ENCODE results near the gene ELFN1. TPM values are rescaled to one million over a fixed set of nuclear protein-coding genes. Genes with fewer than 3 reads are reported as not detected.

ELFN1 gene
- total RNA-seq, 1 donor from 2014 or later = under 0.01 TPM

GRCh38 chr7:1665549-1666316 lies 4.3 kb upstream of the ELFN1 start:
- Histone ChIP-seq H3K4me3 (ENCODE audit: low read depth, low read length) (peak overlapping the region; percentile 10), H3K36me3 (ENCODE audit: control insufficient read depth, insufficient read depth, low read length) (no peaks in the 10 kb centered on the region), H3K27me3 (ENCODE audit: control insufficient read depth, insufficient read depth, low read length) (peaks cover 21% of the 10 kb centered on the region)
- DNase-seq (ENCODE audit: low read depth) (no peak), FAIRE-seq (no peak)
- TF ChIP-seq CTCF (IDR thresholded peaks at IDR 0.05; ENCODE audit: insufficient read depth, low read length, severe bottlenecking) = no peak

GRCh38 chr7:1666317-1666822 lies 3.7 kb upstream of the ELFN1 start:
- H3K36me3 ChIP-seq (ENCODE audit: control insufficient read depth, insufficient read depth, low read length) = no peaks in the 10 kb centered on the region
- H3K4me3 ChIP-seq (ENCODE audit: low read depth, low read length) = no peak overlapping the region
- peaks cover 27% of the 10 kb centered on the region for H3K27me3 ChIP-seq (ENCODE audit: control insufficient read depth, insufficient read depth, low read length)
- FAIRE-seq = no peak
- TF ChIP-seq CTCF (IDR thresholded peaks at IDR 0.05; ENCODE audit: insufficient read depth, low read length, severe bottlenecking) = no peak
- DNase-seq (ENCODE audit: low read depth) = no peak

GRCh38 chr7:1666823-1667565 lies 3.1 kb upstream of the ELFN1 start:
- H3K36me3 ChIP-seq (ENCODE audit: control insufficient read depth, insufficient read depth, low read length) = no peaks in the 10 kb centered on the region
- no peak for FAIRE-seq
- peaks cover 31% of the 10 kb centered on the region for H3K27me3 ChIP-seq (ENCODE audit: control insufficient read depth, insufficient read depth, low read length)
- H3K4me3 ChIP-seq (ENCODE audit: low read depth, low read length) = peak overlapping the region; percentile 9
- DNase-seq (ENCODE audit: low read depth) = no peak
- TF ChIP-seq CTCF (IDR thresholded peaks at IDR 0.05; ENCODE audit: insufficient read depth, low read length, severe bottlenecking) = no peak

GRCh38 chr7:1667566-1668395 lies 2.3 kb upstream of the ELFN1 start:
- no peak for DNase-seq (ENCODE audit: low read depth)
- TF ChIP-seq CTCF (IDR thresholded peaks at IDR 0.05; ENCODE audit: insufficient read depth, low read length, severe bottlenecking) = no peak
- H3K4me3 ChIP-seq (ENCODE audit: low read depth, low read length) = peak overlapping the region; percentile 9

GRCh38 chr7:1668396-1669063 lies 1.5 kb upstream of the ELFN1 start:
- H3K27me3 ChIP-seq (ENCODE audit: control insufficient read depth, insufficient read depth, low read length) = peaks cover 26% of the 10 kb centered on the region
- no peak for FAIRE-seq
- no peak for TF ChIP-seq CTCF (IDR thresholded peaks at IDR 0.05; ENCODE audit: insufficient read depth, low read length, severe bottlenecking)
- DNase-seq (ENCODE audit: low read depth) = no peak
- no peak overlapping the region for H3K4me3 ChIP-seq (ENCODE audit: low read depth, low read length)
- no peaks in the 10 kb centered on the region for H3K36me3 ChIP-seq (ENCODE audit: control insufficient read depth, insufficient read depth, low read length)

More at GRCh38 chr7:1667566-1668395, 2.3 kb upstream of the ELFN1 start:
- Histone ChIP-seq H3K27me3 (ENCODE audit: control insufficient read depth, insufficient read depth, low read length) (peaks cover 31% of the 10 kb centered on the region), H3K36me3 (ENCODE audit: control insufficient read depth, insufficient read depth, low read length) (no peaks in the 10 kb centered on the region)
- FAIRE-seq = no peak

All from bronchial epithelial cell (primary cell).